ENCODE results near the gene CITED1.

Gene CITED1

GRCh38 chrX:72348247-72348979, 42.7 kb upstream of the CITED1 start:
- TF ChIP-seq FOXP2 (optimal IDR thresholded peaks at IDR 0.05; ENCODE audit: borderline replicate concordance, extremely low read depth, extremely low read length, insufficient read depth): no peak
- TF ChIP-seq POLR2AphosphoS5 (IDR thresholded peaks at IDR 0.05; ENCODE audit: low read depth, low read length): no peak
- no peak for TF ChIP-seq TAF1 (IDR thresholded peaks at IDR 0.05; ENCODE audit: borderline replicate concordance, insufficient read depth, low read length)
- TF ChIP-seq SIN3A (IDR thresholded peaks at IDR 0.05; ENCODE audit: borderline replicate concordance, insufficient read depth, low read length): no peak
- no peak for TF ChIP-seq REST (IDR thresholded peaks at IDR 0.05; ENCODE audit: insufficient read depth in 1 of 2, low read depth in 2 of 2, low read length in 2 of 2)

- TF ChIP-seq TAF1 (IDR thresholded peaks at IDR 0.05; ENCODE audit: borderline replicate concordance, insufficient read depth, low read length) (no peak), SIN3A (IDR thresholded peaks at IDR 0.05; ENCODE audit: borderline replicate concordance, insufficient read depth, low read length) (no peak), POLR2AphosphoS5 (IDR thresholded peaks at IDR 0.05; ENCODE audit: low read depth, low read length) (no peak), FOXP2 (optimal IDR thresholded peaks at IDR 0.05; ENCODE audit: borderline replicate concordance, extremely low read depth, extremely low read length, insufficient read depth) (no peak), REST (IDR thresholded peaks at IDR 0.05; ENCODE audit: insufficient read depth in 1 of 2, low read depth in 2 of 2, low read length in 2 of 2) (no peak)
Observed at GRCh38 chrX:72347366-72347765, 41.7 kb upstream of the CITED1 start.

- TF ChIP-seq REST (IDR thresholded peaks at IDR 0.05; ENCODE audit: insufficient read depth in 1 of 2, low read depth in 2 of 2, low read length in 2 of 2): no peak
- no peak for TF ChIP-seq SIN3A (IDR thresholded peaks at IDR 0.05; ENCODE audit: borderline replicate concordance, insufficient read depth, low read length)
- no peak for TF ChIP-seq FOXP2 (optimal IDR thresholded peaks at IDR 0.05; ENCODE audit: borderline replicate concordance, extremely low read depth, extremely low read length, insufficient read depth)
- no peak for TF ChIP-seq TAF1 (IDR thresholded peaks at IDR 0.05; ENCODE audit: borderline replicate concordance, insufficient read depth, low read length)
- TF ChIP-seq POLR2AphosphoS5 (IDR thresholded peaks at IDR 0.05; ENCODE audit: low read depth, low read length): no peak
Observed at GRCh38 chrX:72346302-72346949, 40.7 kb upstream of the CITED1 start.

- TF ChIP-seq FOXP2 (optimal IDR thresholded peaks at IDR 0.05; ENCODE audit: borderline replicate concordance, extremely low read depth, extremely low read length, insufficient read depth) (no peak), REST (IDR thresholded peaks at IDR 0.05; ENCODE audit: insufficient read depth in 1 of 2, low read depth in 2 of 2, low read length in 2 of 2) (no peak), POLR2AphosphoS5 (IDR thresholded peaks at IDR 0.05; ENCODE audit: low read depth, low read length) (no peak), TAF1 (IDR thresholded peaks at IDR 0.05; ENCODE audit: borderline replicate concordance, insufficient read depth, low read length) (no peak), SIN3A (IDR thresholded peaks at IDR 0.05; ENCODE audit: borderline replicate concordance, insufficient read depth, low read length) (no peak)
Observed at GRCh38 chrX:72340626-72341025, 34.9 kb upstream of the CITED1 start.

Measured in PFSK-1 (cell line).